ENCODE results near the gene BCLAF1. TPM values are rescaled to one million over a fixed set of nuclear protein-coding genes. Genes with fewer than 3 reads are reported as not detected.
"Not testable (repeated sequence)": the region's sequence is repeated elsewhere in the genome, so short reads cannot be mapped to it uniquely, and the experiment has no call there.

Gene BCLAF1
- total RNA-seq, 1 experiment from 2014 or later: 121 TPM

DNA sequence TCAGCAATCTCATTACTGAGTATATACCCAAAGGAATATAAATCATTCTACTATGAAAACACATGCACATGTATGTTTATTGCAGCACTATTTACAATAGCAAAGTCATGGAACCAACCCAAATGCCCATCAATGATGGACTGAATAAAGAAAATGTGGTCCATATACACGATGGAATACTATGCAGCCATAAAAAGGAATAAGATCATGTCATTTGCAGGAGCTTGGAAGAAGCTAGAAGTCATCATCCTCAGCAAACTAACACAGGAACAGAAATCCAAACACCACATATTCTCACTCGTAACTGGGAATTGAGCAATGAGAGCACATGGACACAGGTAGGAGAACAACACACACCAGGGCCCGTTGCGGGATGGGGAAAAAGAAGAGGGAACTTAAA, 64.7 kb downstream of the BCLAF1 start:
- H3K36me3 ChIP-seq; H3K4me3 ChIP-seq; H3K9me3 ChIP-seq (replicated peaks); H3K27ac ChIP-seq; H3K4me1 ChIP-seq (replicated peaks); DNase-seq (ENCODE audit: low read depth in 1 of 2, low spot score in 2 of 2); H3K27me3 ChIP-seq (replicated peaks): not testable (repeated sequence)

DNA sequence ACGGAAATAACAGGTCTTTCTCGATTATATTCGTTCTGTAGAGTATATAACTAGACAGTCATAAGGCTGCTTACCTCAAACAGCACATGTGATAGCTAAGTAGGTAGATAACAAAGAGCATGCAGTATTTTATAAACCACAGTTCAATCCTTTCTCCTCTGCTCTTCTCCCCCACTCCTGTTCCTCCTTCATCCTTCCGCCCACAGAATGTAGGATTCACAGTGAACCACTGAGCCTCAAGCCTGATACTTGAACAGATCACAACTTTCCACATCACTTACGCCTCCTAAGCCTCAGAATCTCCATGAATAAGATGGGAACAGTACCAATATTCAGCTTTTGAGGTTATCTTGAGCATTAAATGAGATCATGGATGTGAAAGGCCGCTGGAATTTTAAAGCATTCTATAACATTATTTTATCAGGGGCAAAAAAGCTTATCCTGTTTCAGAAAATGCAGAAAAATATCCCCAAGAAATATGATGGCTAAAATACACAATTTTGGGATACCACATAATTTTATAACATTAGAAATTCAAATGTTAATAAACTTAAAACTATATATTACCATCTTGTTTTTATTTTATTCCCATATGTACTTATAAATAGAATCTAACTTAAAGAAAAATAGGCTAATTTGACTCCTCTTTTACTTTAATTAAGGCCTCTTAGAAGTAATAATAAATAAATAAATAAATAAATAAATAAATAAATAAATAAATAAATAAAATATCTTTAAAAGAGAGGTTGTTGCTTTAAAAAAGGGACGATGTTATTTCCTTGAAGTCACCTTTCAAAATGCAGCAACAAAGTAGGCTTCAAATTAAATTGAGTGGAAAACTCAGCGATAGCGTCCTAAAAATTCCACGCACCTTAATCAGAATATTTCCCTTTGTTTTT, 72.9 kb downstream of the BCLAF1 start:
- Histone ChIP-seq H3K9me3 (replicated peaks) (no peaks in the 10 kb centered on the region), H3K36me3 (no peaks in the 10 kb centered on the region), H3K27ac (no peak overlapping the region), H3K4me1 (replicated peaks) (no peaks in the 10 kb centered on the region), H3K4me3 (no peak overlapping the region), H3K27me3 (replicated peaks) (no peaks in the 10 kb centered on the region)
- no peak for DNase-seq (ENCODE audit: low read depth in 1 of 2, low spot score in 2 of 2)

DNA sequence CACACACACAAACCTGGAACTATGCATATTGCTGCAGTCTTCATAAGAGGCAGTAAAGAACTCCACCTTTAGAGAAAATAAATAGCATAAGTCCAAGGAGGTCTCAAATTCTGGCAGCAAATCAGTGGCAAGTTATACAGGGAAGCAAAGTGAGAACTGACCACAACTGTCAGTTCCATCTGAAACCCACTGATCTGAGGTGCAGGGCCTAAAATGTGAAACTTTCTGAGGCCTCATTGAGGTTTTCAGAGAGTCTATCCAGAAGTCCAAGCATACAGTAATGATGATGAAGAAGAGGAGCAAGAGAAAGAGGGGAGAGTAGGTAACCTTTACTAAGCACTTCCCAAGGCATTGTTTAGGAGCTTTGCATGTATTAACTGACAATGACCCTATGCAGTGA, 75.8 kb downstream of the BCLAF1 start:
- Histone ChIP-seq H3K4me1 (replicated peaks) (no peaks in the 10 kb centered on the region), H3K36me3 (no peaks in the 10 kb centered on the region), H3K27me3 (replicated peaks) (no peaks in the 10 kb centered on the region), H3K27ac (no peak overlapping the region), H3K9me3 (replicated peaks) (no peaks in the 10 kb centered on the region), H3K4me3 (no peak overlapping the region)
- no peak for DNase-seq (ENCODE audit: low read depth in 1 of 2, low spot score in 2 of 2)

DNA sequence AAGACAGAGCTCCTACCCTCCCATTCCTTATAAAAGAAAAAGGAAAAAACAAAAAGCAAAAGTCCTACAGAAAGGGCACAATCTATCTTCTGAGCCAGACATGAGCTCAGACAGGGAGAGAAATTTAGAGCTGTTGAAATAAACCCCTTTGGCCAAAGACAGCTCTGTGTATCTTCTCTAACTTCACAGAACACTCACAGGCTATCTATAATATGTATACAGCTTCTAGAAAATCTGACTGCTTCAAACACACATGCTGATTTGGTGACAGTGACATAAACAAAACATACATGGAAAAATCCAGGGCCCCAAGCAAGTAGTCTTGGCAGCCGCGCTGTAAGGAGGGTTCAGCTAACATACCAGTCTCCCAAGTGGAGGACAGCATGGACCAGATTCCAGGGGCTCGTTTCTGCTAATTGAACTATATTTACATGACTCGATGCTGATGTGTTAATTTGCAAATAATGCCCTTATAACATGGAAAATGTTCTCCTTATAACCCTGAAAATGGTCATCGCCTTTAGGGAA, 76.6 kb downstream of the BCLAF1 start:
- H3K36me3 ChIP-seq: no peaks in the 10 kb centered on the region
- no peak overlapping the region for H3K27ac ChIP-seq
- H3K4me3 ChIP-seq: no peak overlapping the region
- DNase-seq (ENCODE audit: low read depth in 1 of 2, low spot score in 2 of 2): no peak
- H3K4me1 ChIP-seq (replicated peaks): no peaks in the 10 kb centered on the region
- no peaks in the 10 kb centered on the region for H3K27me3 ChIP-seq (replicated peaks)
- no peaks in the 10 kb centered on the region for H3K9me3 ChIP-seq (replicated peaks)

DNA sequence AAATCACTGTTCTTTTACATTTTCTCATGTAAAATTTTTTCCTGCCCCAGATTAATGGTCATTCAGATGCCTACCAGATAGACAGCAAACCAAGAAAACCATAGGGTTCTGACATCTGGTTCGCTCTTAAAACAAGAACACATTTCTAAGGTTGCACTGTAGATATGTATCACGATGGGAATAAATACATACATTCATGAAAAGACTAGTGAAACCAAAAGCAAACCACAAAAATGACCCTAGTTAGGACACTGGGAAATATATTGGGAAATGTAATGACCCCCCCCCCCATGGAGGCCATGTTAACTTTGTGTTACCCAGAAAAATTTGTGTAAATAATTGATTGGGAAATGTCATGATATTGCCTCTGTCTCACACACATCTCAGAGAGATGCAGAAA, 77.0 kb downstream of the BCLAF1 start:
- DNase-seq (ENCODE audit: low read depth in 1 of 2, low spot score in 2 of 2): no peak
- H3K36me3 ChIP-seq: no peaks in the 10 kb centered on the region
- no peaks in the 10 kb centered on the region for H3K27me3 ChIP-seq (replicated peaks)
- H3K27ac ChIP-seq: no peak overlapping the region
- no peak overlapping the region for H3K4me3 ChIP-seq
- no peaks in the 10 kb centered on the region for H3K9me3 ChIP-seq (replicated peaks)
- no peaks in the 10 kb centered on the region for H3K4me1 ChIP-seq (replicated peaks)

DNA sequence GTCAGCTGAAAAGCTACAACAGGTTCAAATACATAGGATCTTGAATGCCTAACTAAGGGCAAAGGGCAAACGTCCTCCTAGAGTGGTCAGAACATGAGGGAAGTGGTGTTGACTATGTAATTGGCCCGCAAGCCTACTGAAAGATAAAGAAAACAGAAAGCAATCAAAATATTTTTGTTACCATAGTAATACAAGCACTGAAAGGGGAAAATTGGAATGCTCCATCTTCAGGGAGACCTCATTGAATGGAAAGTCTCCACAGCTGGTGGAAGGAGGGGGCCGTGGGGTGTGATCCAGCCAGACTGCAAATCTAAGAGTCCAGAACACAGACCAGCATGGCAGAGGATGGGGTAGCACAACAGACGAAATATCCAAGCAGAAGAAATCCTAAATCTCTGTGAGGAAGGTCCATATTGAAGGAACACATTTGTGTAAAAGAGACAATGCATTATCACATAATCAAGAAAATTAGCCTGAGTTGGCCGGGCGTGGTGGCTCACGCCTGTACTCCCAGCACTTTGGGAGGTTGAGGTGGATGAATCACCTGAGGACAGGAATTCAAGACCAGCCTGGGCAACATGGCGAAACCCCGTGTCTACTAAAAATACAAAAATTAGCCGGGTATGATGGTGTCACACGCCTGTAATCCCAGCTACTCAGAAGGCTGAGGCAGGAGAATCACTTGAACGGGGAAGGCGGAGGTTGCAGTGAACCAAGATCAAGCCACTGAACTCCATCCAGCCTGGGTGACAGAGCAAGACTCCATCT, 79.1 kb downstream of the BCLAF1 start:
- no peak overlapping the region for H3K27ac ChIP-seq
- no peaks in the 10 kb centered on the region for H3K9me3 ChIP-seq (replicated peaks)
- H3K27me3 ChIP-seq (replicated peaks): no peaks in the 10 kb centered on the region
- no peak overlapping the region for H3K4me3 ChIP-seq
- no peaks in the 10 kb centered on the region for H3K36me3 ChIP-seq
- H3K4me1 ChIP-seq (replicated peaks): no peaks in the 10 kb centered on the region
- DNase-seq (ENCODE audit: low read depth in 1 of 2, low spot score in 2 of 2): no peak

DNA sequence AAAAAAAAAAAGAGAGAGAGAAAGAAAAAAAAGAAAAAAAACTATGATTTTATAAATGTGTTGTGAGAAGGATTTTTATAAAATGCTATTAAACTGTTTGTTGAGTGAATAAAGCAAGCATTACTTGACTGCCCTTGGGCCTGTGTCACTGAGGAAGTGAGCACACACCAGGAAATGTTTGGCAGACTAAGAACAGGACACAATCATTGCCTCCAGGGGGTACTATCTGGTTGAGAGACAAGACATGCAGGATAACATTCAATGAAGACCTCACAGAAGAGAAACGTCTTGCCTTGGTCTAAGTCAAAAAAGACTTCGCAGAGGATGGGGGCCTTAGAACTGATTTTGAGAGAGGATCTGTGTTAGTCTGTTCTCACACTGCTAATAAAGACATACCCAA, 80.2 kb downstream of the BCLAF1 start:
- Histone ChIP-seq H3K4me3 (no peak overlapping the region), H3K9me3 (replicated peaks) (no peaks in the 10 kb centered on the region), H3K27ac (no peak overlapping the region), H3K36me3 (no peaks in the 10 kb centered on the region), H3K27me3 (replicated peaks) (no peaks in the 10 kb centered on the region), H3K4me1 (replicated peaks) (no peaks in the 10 kb centered on the region)
- DNase-seq (ENCODE audit: low read depth in 1 of 2, low spot score in 2 of 2): no peak

DNA sequence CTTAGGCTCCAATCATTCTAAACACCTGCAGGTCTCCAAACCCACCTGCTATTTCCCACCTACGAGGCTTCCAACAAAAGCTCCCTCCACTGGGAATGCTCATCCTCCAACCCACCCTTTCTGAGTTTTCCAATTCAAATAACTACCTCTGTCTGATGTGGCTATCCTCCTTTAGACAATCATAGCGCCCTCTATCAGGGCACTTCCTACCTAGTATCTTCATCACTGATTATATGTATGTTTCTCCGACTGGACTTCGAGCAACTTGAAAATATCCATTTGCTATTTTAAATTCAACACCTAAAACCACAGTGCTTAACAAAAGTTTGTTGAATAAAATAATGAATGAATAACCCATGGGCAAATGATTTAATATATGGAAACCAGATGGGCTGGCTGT, 80.9 kb downstream of the BCLAF1 start:
- Histone ChIP-seq H3K4me3 (no peak overlapping the region), H3K9me3 (replicated peaks) (no peaks in the 10 kb centered on the region), H3K27ac (no peak overlapping the region), H3K4me1 (replicated peaks) (no peaks in the 10 kb centered on the region), H3K27me3 (replicated peaks) (no peaks in the 10 kb centered on the region), H3K36me3 (no peaks in the 10 kb centered on the region)
- DNase-seq (ENCODE audit: low read depth in 1 of 2, low spot score in 2 of 2): no peak

Other genes with a start within 250 kb of the BCLAF1 start
- gene MTFR2, start 39.5 kb downstream of the BCLAF1 start, total RNA-seq (2014; rRNA removed; shearing (Covaris generic)): 4.6 and 10.6 TPM in 2 replicates